Nephron progenitor cell (in vitro differentiated cells): Measurements from ENCODE around the gene SH2D7.

Experiments
- DNase-seq: peaks from one replicate; pipeline ENCODE4 v3.0.0; 2021
- H3K27ac Mint-ChIP-seq: 2 replicates; pipeline ENCODE4 v1.8.0; 2021; ENCODE audit warnings: mild to moderate bottlenecking, moderate library complexity, mixed read lengths
- H3K27me3 Mint-ChIP-seq: 2 replicates; pipeline ENCODE4 v1.8.0; 2021; ENCODE audit warnings: mild to moderate bottlenecking, low read depth, mixed read lengths; ENCODE audit not compliant: poor library complexity
- H3K36me3 Mint-ChIP-seq: 2 replicates; pipeline ENCODE4 v1.8.0; 2021; ENCODE audit warnings: low read depth, mixed read lengths
- H3K4me1 Mint-ChIP-seq: 2 replicates; pipeline ENCODE4 v1.8.0; 2021; ENCODE audit warnings: mixed read lengths
- H3K4me3 Mint-ChIP-seq: 2 replicates; pipeline ENCODE4 v1.8.0; 2021; ENCODE audit warnings: mild to moderate bottlenecking, moderate library complexity, mixed read lengths
- H3K9me3 Mint-ChIP-seq: 2 replicates; pipeline ENCODE4 v1.8.0; 2021; ENCODE audit warnings: mild to moderate bottlenecking, moderate library complexity, mixed read lengths
- CTCF ChIP-seq: fragments of 200-600 bp; sonication (generic); IDR thresholded peaks from 2 replicates; pipeline ENCODE4 v1.5.0; 2021; ENCODE audit warnings: antibody characterized with exemption

The SH2D7 gene

GRCh38 chr15:78097667-78098066 lies 5.3 kb downstream of the SH2D7 start:
- no peaks in the 10 kb centered on the region for H3K36me3 Mint-ChIP-seq
- TF ChIP-seq CTCF: no peak
- peaks cover 4% of the 10 kb centered on the region for H3K27me3 Mint-ChIP-seq
- no peaks in the 10 kb centered on the region for H3K9me3 Mint-ChIP-seq
- H3K4me3 Mint-ChIP-seq: no peak overlapping the region
- H3K27ac Mint-ChIP-seq: no peak overlapping the region
- H3K4me1 Mint-ChIP-seq: peaks cover 16% of the 10 kb centered on the region
- DNase-seq: no peak

- peaks cover 11% of the 10 kb centered on the region for H3K4me1 Mint-ChIP-seq
- no peaks in the 10 kb centered on the region for H3K36me3 Mint-ChIP-seq
- no peak overlapping the region for H3K27ac Mint-ChIP-seq
- no peak for TF ChIP-seq CTCF
- H3K27me3 Mint-ChIP-seq: peaks cover 4% of the 10 kb centered on the region
- no peaks in the 10 kb centered on the region for H3K9me3 Mint-ChIP-seq
- DNase-seq: no peak
- H3K4me3 Mint-ChIP-seq: no peak overlapping the region
Observed at GRCh38 chr15:78098131-78098755, 5.9 kb downstream of the SH2D7 start.

GRCh38 chr15:78100886-78101285 lies 8.5 kb downstream of the SH2D7 start:
- no peaks in the 10 kb centered on the region for H3K27me3 Mint-ChIP-seq
- H3K4me1 Mint-ChIP-seq: peaks cover 22% of the 10 kb centered on the region

GRCh38 chr15:78101423-78102105 lies 9.2 kb downstream of the SH2D7 start:
- Mint-ChIP-seq H3K36me3 (peaks cover 2% of the 10 kb centered on the region), H3K9me3 (no peaks in the 10 kb centered on the region)
- DNase-seq: no peak

More at GRCh38 chr15:78100886-78101285, 8.5 kb downstream of the SH2D7 start:
- H3K36me3 Mint-ChIP-seq: no peaks in the 10 kb centered on the region
- H3K9me3 Mint-ChIP-seq: no peaks in the 10 kb centered on the region
- no peak for DNase-seq
- no peak overlapping the region for H3K4me3 Mint-ChIP-seq
- TF ChIP-seq CTCF: no peak
- H3K27ac Mint-ChIP-seq: no peak overlapping the region

GRCh38 chr15:78102211-78102610 lies 9.8 kb downstream of the SH2D7 start:
- DNase-seq: no peak
- Mint-ChIP-seq H3K4me3 (no peak overlapping the region), H3K9me3 (no peaks in the 10 kb centered on the region), H3K4me1 (peaks cover 25% of the 10 kb centered on the region), H3K27me3 (no peaks in the 10 kb centered on the region), H3K27ac (no peak overlapping the region), H3K36me3 (peaks cover 6% of the 10 kb centered on the region)
- TF ChIP-seq CTCF: no peak

More at GRCh38 chr15:78101423-78102105, 9.2 kb downstream of the SH2D7 start:
- Mint-ChIP-seq H3K4me1 (peaks cover 25% of the 10 kb centered on the region), H3K27ac (no peak overlapping the region), H3K4me3 (no peak overlapping the region), H3K27me3 (no peaks in the 10 kb centered on the region)
- TF ChIP-seq CTCF: no peak

GRCh38 chr15:78102741-78103140 lies 10.4 kb downstream of the SH2D7 start:
- Mint-ChIP-seq H3K36me3 (peaks cover 6% of the 10 kb centered on the region), H3K9me3 (no peaks in the 10 kb centered on the region), H3K27ac (no peak overlapping the region), H3K4me3 (no peak overlapping the region), H3K4me1 (peaks cover 25% of the 10 kb centered on the region), H3K27me3 (no peaks in the 10 kb centered on the region)
- no peak for TF ChIP-seq CTCF
- no peak for DNase-seq
